WTC11 (cell line): ENCODE data around the gene MUCL1. TPM values are rescaled to one million over a fixed set of nuclear protein-coding genes. Genes with fewer than 3 reads are reported as not detected.

Source experiments
- ATAC-seq: fragments of 200-7000 bp; cut with Tn5 transposase; 2 replicates; pipeline ENCODE4 v1.10.0; 2021; ENCODE audit warnings: mild to moderate bottlenecking, moderate library complexity
- CTCF ChIA-PET: fragments of 300-600 bp; sonication (Branson Sonifier 250); formaldehyde crosslinking; loops from one replicate; lab custom pipeline; 2021; ENCODE audit warnings: antibody characterized with exemption; lab: Charles Lee
- POLR2A ChIA-PET: fragments of 350-600 bp; sonication (Branson Sonifier 250); formaldehyde crosslinking; loops from one replicate; lab custom pipeline; 2021; ENCODE audit warnings: antibody characterized with exemption; lab: Charles Lee
- DNase-seq: peaks from one replicate; pipeline ENCODE4 v3.0.0; 2021; ENCODE audit warnings: low spot score
- H3K27ac Mint-ChIP-seq: 2 replicates; pipeline ENCODE4 v1.8.0; 2021; ENCODE audit warnings: mixed read lengths
- H3K27me3 Mint-ChIP-seq: 2 replicates; pipeline ENCODE4 v1.8.0; 2021; ENCODE audit warnings: low read depth, mild to moderate bottlenecking, moderate library complexity, mixed read lengths
- H3K36me3 Mint-ChIP-seq: 2 replicates; pipeline ENCODE4 v1.8.0; 2021; ENCODE audit warnings: mixed read lengths
- H3K4me1 Mint-ChIP-seq: 2 replicates; pipeline ENCODE4 v1.8.0; 2022; ENCODE audit warnings: mixed read lengths
- H3K4me3 Mint-ChIP-seq: 2 replicates; pipeline ENCODE4 v1.8.0; 2021; ENCODE audit warnings: mild to moderate bottlenecking, moderate library complexity, mixed read lengths
- H3K9me3 Mint-ChIP-seq: 2 replicates; pipeline ENCODE4 v1.8.0; 2021; ENCODE audit warnings: mixed read lengths
- AFF4 ChIP-seq: sonication (generic); formaldehyde crosslinking; IDR thresholded peaks from 2 replicates; pipeline ENCODE4 v1.8.1; 2023; ENCODE audit warnings: mild to moderate bottlenecking, missing genetic modification reagents, borderline replicate concordance
- ATF2 ChIP-seq: sonication (generic); formaldehyde crosslinking; IDR thresholded peaks from 2 replicates; pipeline ENCODE4 v1.8.1; 2022; ENCODE audit warnings: low read depth, missing genetic modification reagents, borderline replicate concordance
- CBFB ChIP-seq: sonication (generic); formaldehyde crosslinking; IDR thresholded peaks from 2 replicates; pipeline ENCODE4 v1.8.1; 2022; ENCODE audit warnings: mild to moderate bottlenecking, low read depth, missing genetic modification reagents
- CREB1 ChIP-seq: sonication (generic); formaldehyde crosslinking; IDR thresholded peaks from 2 replicates; pipeline ENCODE4 v1.8.0; 2023; ENCODE audit warnings: mild to moderate bottlenecking, missing genetic modification reagents
- ETV6 ChIP-seq: sonication (generic); formaldehyde crosslinking; IDR thresholded peaks from 2 replicates; pipeline ENCODE4 v1.8.1; 2022; ENCODE audit warnings: mild to moderate bottlenecking, missing genetic modification reagents
- FOXK1 ChIP-seq: sonication (generic); formaldehyde crosslinking; IDR thresholded peaks from 2 replicates; pipeline ENCODE4 v1.8.0; 2022; ENCODE audit warnings: mild to moderate bottlenecking, moderate library complexity, missing genetic modification reagents
- HMGA2 ChIP-seq: fragments of 250-450 bp; sonication (Bioruptor Pico); IDR thresholded peaks from 2 replicates; pipeline ENCODE4 v1.4.0; 2021; ENCODE audit warnings: mild to moderate bottlenecking, moderate library complexity
- IRF2 ChIP-seq: sonication (generic); formaldehyde crosslinking; IDR thresholded peaks from 2 replicates; pipeline ENCODE4 v1.8.0; 2022; ENCODE audit warnings: low read depth, missing genetic modification reagents, borderline replicate concordance
- MAX ChIP-seq: sonication (generic); formaldehyde crosslinking; IDR thresholded peaks from 2 replicates; pipeline ENCODE4 v1.8.0; 2022; ENCODE audit warnings: mild to moderate bottlenecking, missing genetic modification reagents
- NFATC4 ChIP-seq: fragments of 250-450 bp; sonication (Bioruptor Pico); IDR thresholded peaks from 2 replicates; pipeline ENCODE4 v1.9.0; 2021; ENCODE audit warnings: mild to moderate bottlenecking
- NR1H2 ChIP-seq: sonication (generic); formaldehyde crosslinking; IDR thresholded peaks from 2 replicates; pipeline ENCODE4 v1.9.0; 2021; ENCODE audit warnings: mild to moderate bottlenecking, moderate library complexity, missing genetic modification reagents
- OVOL2 ChIP-seq: fragments of 250-450 bp; sonication (Bioruptor Pico); IDR thresholded peaks from 2 replicates; pipeline ENCODE4 v1.9.0; 2021; ENCODE audit warnings: mild to moderate bottlenecking, borderline replicate concordance
- RELA ChIP-seq: sonication (generic); formaldehyde crosslinking; IDR thresholded peaks from 2 replicates; pipeline ENCODE4 v1.8.1; 2022; ENCODE audit warnings: missing genetic modification reagents, mild to moderate bottlenecking, borderline replicate concordance
- SOX15 ChIP-seq: fragments of 250-450 bp; sonication (Bioruptor Pico); IDR thresholded peaks from 2 replicates; pipeline ENCODE4 v1.9.0; 2021; ENCODE audit warnings: mild to moderate bottlenecking
- ZBTB21 ChIP-seq: sonication (generic); formaldehyde crosslinking; IDR thresholded peaks from 2 replicates; pipeline ENCODE4 v1.8.1; 2023; ENCODE audit warnings: mild to moderate bottlenecking, missing genetic modification reagents, borderline replicate concordance
- ZNF121 ChIP-seq: sonication (generic); formaldehyde crosslinking; IDR thresholded peaks from 2 replicates; pipeline ENCODE4 v1.8.0; 2023; ENCODE audit warnings: missing genetic modification reagents
- ZNF232 ChIP-seq: sonication (generic); formaldehyde crosslinking; IDR thresholded peaks from 2 replicates; pipeline ENCODE4 v1.8.0; 2022; ENCODE audit warnings: mild to moderate bottlenecking, missing genetic modification reagents
- ZNF396 ChIP-seq: fragments of 250-450 bp; sonication (Bioruptor Pico); IDR thresholded peaks from 2 replicates; pipeline ENCODE4 v1.8.0; 2021; ENCODE audit warnings: mild to moderate bottlenecking, moderate library complexity, borderline replicate concordance
- ZNF532 ChIP-seq: fragments of 250-450 bp; sonication (Bioruptor Pico); IDR thresholded peaks from 2 replicates; pipeline ENCODE4 v1.9.0; 2021; ENCODE audit warnings: mild to moderate bottlenecking, borderline replicate concordance
- total RNA-seq: library from RNA; stranded (reverse); gene quantifications from 3 replicates; pipeline ENCODE4 v1.2.3, GENCODE V29; 2021
- TF ChIP-seq, protein P1 (sequence below): fragments of 250-450 bp; sonication (Bioruptor Pico); conservative IDR thresholded peaks from 2 replicates; pipeline ENCODE4 v1.9.0; 2021; ENCODE audit warnings: mild to moderate bottlenecking
- TF ChIP-seq, protein P2 (sequence below): sonication (generic); formaldehyde crosslinking; IDR thresholded peaks from 2 replicates; pipeline ENCODE4 v1.8.0; 2023; ENCODE audit warnings: mild to moderate bottlenecking, missing genetic modification reagents
- TF ChIP-seq, protein P3 (sequence below): sonication (generic); formaldehyde crosslinking; IDR thresholded peaks from 2 replicates; pipeline ENCODE4 v1.8.0; 2022; ENCODE audit warnings: mild to moderate bottlenecking, missing genetic modification reagents

MUCL1 gene
- total RNA-seq, 1 experiment from 2014 or later: not detected

- TF ChIP-seq ZNF532 (CRISPR knock-in tag): no peak
- no peak for TF ChIP-seq ZBTB21
- TF ChIP-seq MAX (CRISPR knock-in tag): no peak
- TF ChIP-seq CREB1 (CRISPR knock-in tag): no peak
- no peak for TF ChIP-seq AFF4 (CRISPR knock-in tag)
These were observed 15.7 kb downstream of the MUCL1 start (continued) for GRCh38 chr12:54870048-54870447.

DNA sequence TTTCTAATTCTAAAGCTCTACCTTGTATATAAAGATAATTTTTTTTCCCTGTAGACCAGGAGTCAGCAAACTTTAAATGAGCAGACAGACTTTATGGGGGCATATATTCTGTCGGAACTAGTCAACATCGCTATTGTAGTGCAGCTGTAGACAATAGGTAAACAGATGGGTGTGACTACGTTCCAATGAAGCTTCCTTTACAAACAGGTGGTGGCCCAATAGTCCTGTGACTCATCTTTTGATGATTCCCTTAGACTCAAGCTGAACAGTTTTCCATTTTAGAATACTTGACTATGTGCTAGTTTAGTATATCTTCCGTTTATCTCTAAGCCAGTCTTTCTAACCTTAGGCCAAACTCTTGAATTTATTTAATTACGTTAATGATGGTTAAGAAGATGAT, 16.3 kb downstream of the MUCL1 start:
- H3K36me3 Mint-ChIP-seq: no peaks in the 10 kb centered on the region
- ChIA-PET CTCF (no interaction called here), POLR2A (no interaction called here)
- no peaks in the 10 kb centered on the region for H3K27me3 Mint-ChIP-seq
- H3K9me3 Mint-ChIP-seq: peaks cover 4% of the 10 kb centered on the region; the same call in 1 of the 2 replicates
- no peak overlapping the region for H3K4me3 Mint-ChIP-seq
- H3K27ac Mint-ChIP-seq: no peak overlapping the region
- ATAC-seq (no peak), DNase-seq (no peak)
- peaks cover 2% of the 10 kb centered on the region; the same call in 1 of the 2 replicates for H3K4me1 Mint-ChIP-seq
- no peak for TF ChIP-seq ZNF396 (CRISPR knock-in tag)
- no peak for TF ChIP-seq SOX15 (CRISPR knock-in tag)
- no peak for TF ChIP-seq OVOL2
- no peak for TF ChIP-seq CREB1 (CRISPR knock-in tag)
- TF ChIP-seq ZNF232 (CRISPR knock-in tag): no peak
- no peak for TF ChIP-seq ZNF121 (CRISPR knock-in tag)
- no peak for TF ChIP-seq RELA (CRISPR knock-in tag)
- TF ChIP-seq HMGA2: no peak
- TF ChIP-seq, protein P1, sequence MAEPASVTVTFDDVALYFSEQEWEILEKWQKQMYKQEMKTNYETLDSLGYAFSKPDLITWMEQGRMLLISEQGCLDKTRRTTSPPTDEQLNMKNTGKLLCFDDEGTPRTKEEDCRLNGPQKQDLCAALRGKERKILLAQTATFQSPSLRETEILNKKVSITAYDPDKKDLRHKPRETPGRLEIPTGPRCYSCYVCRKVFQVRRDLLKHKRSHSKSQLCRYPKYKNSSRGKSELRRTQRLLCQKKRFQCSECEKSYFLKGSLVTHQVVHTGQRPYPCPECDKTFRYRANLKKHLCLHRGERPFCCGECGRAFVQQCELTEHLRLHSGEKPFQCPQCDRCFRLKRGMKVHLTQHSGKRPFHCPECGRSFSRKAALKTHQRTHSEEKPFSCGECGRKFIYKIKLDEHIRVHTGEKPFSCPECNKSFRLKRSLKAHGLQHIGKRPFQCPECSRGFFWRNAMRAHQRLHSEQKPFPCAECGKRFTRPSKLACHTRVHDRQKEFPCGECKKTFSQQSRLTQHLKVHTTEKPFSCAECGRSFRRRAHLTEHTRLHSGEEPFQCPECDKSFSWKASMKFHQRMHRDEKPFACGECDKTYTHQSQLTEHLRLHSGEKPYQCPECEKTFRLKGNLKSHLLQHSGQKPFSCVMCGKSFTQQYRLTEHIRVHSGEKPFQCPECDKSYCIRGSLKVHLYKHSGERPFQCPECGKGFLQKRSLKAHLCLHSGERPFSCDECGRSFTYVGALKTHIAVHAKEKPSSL (CRISPR knock-in tag): no peak
- TF ChIP-seq FOXK1 (CRISPR knock-in tag): no peak
- no peak for TF ChIP-seq IRF2
- no peak for TF ChIP-seq NFATC4
- TF ChIP-seq, protein P2, sequence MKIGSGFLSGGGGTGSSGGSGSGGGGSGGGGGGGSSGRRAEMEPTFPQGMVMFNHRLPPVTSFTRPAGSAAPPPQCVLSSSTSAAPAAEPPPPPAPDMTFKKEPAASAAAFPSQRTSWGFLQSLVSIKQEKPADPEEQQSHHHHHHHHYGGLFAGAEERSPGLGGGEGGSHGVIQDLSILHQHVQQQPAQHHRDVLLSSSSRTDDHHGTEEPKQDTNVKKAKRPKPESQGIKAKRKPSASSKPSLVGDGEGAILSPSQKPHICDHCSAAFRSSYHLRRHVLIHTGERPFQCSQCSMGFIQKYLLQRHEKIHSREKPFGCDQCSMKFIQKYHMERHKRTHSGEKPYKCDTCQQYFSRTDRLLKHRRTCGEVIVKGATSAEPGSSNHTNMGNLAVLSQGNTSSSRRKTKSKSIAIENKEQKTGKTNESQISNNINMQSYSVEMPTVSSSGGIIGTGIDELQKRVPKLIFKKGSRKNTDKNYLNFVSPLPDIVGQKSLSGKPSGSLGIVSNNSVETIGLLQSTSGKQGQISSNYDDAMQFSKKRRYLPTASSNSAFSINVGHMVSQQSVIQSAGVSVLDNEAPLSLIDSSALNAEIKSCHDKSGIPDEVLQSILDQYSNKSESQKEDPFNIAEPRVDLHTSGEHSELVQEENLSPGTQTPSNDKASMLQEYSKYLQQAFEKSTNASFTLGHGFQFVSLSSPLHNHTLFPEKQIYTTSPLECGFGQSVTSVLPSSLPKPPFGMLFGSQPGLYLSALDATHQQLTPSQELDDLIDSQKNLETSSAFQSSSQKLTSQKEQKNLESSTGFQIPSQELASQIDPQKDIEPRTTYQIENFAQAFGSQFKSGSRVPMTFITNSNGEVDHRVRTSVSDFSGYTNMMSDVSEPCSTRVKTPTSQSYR (CRISPR knock-in tag): no peak
- TF ChIP-seq NR1H2: no peak
- no peak for TF ChIP-seq CBFB (CRISPR knock-in tag)
- TF ChIP-seq ETV6: no peak
- no peak for TF ChIP-seq ATF2 (CRISPR knock-in tag)
- TF ChIP-seq, protein P3, sequence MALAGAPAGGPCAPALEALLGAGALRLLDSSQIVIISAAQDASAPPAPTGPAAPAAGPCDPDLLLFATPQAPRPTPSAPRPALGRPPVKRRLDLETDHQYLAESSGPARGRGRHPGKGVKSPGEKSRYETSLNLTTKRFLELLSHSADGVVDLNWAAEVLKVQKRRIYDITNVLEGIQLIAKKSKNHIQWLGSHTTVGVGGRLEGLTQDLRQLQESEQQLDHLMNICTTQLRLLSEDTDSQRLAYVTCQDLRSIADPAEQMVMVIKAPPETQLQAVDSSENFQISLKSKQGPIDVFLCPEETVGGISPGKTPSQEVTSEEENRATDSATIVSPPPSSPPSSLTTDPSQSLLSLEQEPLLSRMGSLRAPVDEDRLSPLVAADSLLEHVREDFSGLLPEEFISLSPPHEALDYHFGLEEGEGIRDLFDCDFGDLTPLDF (CRISPR knock-in tag): no peak
